HT1080 (cell line): ENCODE measurements around the gene MAGEC1. TPM values are rescaled to one million over a fixed set of nuclear protein-coding genes. Genes with fewer than 3 reads are reported as not detected.

Source experiments
- total RNA-seq: library from RNA; depleted of rRNA; stranded (reverse); fragments of >200 nt; shearing (Covaris generic); gene quantifications from 2 replicates; pipeline ENCODE4 v1.2.3, GENCODE V29; 2014; rRNA removed

Gene MAGEC1
- total RNA-seq, 1 experiment from 2014 or later, result not detected

Other genes with a start within 250 kb of the MAGEC1 start
- gene SPANXD, start 205.2 kb upstream of the MAGEC1 start, total RNA-seq, result 0.30 and 0.40 TPM in 2 replicates
- not detected in 2 replicates for gene MAGEC3, start 65.6 kb upstream of the MAGEC1 start, total RNA-seq